Right ventricle myocardium superior (tissue), 1 donor: ENCODE results near the gene GXYLT2. TPM values are rescaled to one million over a fixed set of nuclear protein-coding genes. Genes with fewer than 3 reads are reported as not detected.
"Not testable (repeated sequence)": the region's sequence is repeated elsewhere in the genome, so short reads cannot be mapped to it uniquely, and the experiment has no call there.

Experiments
- ATAC-seq: fragments of 200-7000 bp; cut with Tn5 transposase; one replicate; pipeline ENCODE4 v1.9.1; 2020; ENCODE audit warnings: mild to moderate bottlenecking; ENCODE audit not compliant: poor library complexity
- DNase-seq: peaks from one replicate; pipeline ENCODE4 v3.0.0-alpha.2; 2020
- intact Hi-C: fragments of 100-400 bp; cut with DNase I; formaldehyde crosslinking; loops from one replicate; pipeline ENCODE4 v1.11.2; 2022
- total RNA-seq: library from RNA; stranded (reverse); fragmentation: NEBNext Ultra II Directional; extraction: Animal tissue kit (Norgen Biotek cat#: 25700); gene quantifications from one replicate; pipeline ENCODE4 v1.2.1, GENCODE V29; 2021
- donor health status: DM: no; HTN: yes; CAD: no; lungs with severe emphysema.

Gene GXYLT2
- total RNA-seq, 1 donor from 2014 or later, result 10.2 TPM

DNA sequence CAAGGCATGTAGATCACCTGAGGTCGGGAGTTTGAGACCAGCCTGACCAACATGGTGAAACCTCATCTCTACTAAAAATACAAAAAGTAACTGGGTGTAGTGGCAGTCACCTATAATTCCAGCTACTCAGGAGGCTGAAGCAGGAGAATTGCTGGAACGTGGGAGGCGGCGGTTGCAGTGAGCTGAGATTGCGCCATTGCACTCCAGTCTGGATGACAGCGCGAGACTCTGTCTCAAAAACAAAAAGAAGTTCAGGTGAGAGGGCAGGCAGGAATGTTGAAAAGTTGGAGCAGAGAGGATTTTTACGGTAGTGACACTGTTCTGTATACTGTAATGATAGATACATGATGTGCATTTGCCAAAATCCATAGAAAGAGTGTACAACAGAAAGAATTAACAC, 31.7 kb downstream of the GXYLT2 start:
- DNase-seq, result no peak
- intact Hi-C loops, result no loop called here
- ATAC-seq, result no peak

DNA sequence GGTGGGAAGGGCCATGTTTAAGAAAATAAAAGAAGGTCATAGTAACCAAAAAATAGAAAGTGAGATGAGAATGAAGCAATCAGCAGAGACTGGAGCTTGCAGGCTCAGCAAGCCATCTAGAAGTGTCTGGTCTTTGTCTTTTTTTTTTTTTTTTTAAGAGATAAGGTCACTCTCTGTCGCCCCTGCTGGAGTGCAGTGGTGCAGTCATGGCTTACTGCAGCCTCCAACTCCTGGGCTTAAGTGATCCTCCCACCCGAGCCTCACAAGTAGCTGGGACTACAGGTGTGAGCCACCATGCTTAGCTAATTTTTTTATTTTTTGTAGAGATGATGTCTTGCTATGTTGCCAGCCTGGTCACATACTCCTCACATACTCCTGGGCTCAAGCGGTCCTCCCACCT, 36.2 kb downstream of the GXYLT2 start:
- ATAC-seq (no peak), DNase-seq (no peak)
- intact Hi-C loops, result no loop called here

GRCh38 chr3:72928781-72929735, 41.2 kb downstream of the GXYLT2 start:
- intact Hi-C loops, ATAC-seq, DNase-seq: not testable (repeated sequence)

GRCh38 chr3:72930754-72931153, 42.9 kb downstream of the GXYLT2 start:
- DNase-seq, result no peak
- no peak for ATAC-seq
- intact Hi-C loops, result loop anchor here (10.0 kb wide), 2 partner anchors 64 to 154 kb away; partner anchors contain the start of gene PPP4R2

DNA sequence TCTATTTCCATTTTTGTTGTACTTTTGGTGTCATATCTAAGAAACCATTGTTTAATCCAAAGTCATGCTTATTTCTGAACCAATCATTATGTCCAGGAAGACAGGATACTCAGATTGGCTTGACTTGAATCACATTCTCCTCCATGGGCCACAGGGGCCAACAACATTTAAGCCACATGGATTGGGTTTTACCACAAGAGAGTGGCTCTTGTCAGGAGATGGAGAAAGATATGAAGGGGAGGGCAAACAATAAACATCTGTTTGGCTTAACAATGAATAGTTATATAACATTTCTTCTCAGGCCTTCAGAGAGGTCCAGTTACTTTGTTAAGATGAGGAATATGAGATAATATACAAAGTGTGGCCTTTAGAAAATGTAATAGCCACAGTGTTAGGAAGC, 44.6 kb downstream of the GXYLT2 start:
- ATAC-seq, result no peak
- no peak for DNase-seq
- intact Hi-C loops, result loop anchor here (10.0 kb wide), 2 partner anchors 62 to 152 kb away; partner anchors contain the start of gene PPP4R2

GRCh38 chr3:72938471-72939265, 50.8 kb downstream of the GXYLT2 start:
- no peak for DNase-seq
- peak; percentile 91 for ATAC-seq
- intact Hi-C loops, result loop anchor here (2.0 to 10.0 kb wide), 3 partner anchors 56 to 146 kb away; partner anchors contain the start of gene PPP4R2

DNA sequence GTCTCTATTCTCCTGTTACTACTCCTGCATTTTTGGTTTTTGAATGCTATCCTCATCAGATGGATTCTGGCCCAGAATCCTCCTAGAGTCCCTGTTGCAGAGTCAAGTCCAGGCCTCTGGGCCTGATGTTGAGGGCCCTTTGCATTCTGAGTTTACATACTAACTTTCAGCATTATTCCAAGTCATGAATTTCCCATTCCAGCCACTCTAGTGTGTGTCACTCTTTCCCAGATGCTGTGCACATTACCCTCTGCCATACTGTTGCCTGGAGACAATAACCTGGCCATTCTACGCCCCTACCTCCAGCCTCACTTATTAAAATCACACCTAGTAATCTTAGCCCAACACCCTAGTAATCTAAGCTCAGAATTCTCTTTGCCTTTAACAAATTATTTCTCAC, 53.4 kb downstream of the GXYLT2 start:
- DNase-seq, result no peak
- intact Hi-C loops, result no loop called here
- ATAC-seq, result no peak

GRCh38 chr3:72942427-72942826, 54.6 kb downstream of the GXYLT2 start:
- DNase-seq (no peak), ATAC-seq (no peak)
- intact Hi-C loops, result no loop called here

DNA sequence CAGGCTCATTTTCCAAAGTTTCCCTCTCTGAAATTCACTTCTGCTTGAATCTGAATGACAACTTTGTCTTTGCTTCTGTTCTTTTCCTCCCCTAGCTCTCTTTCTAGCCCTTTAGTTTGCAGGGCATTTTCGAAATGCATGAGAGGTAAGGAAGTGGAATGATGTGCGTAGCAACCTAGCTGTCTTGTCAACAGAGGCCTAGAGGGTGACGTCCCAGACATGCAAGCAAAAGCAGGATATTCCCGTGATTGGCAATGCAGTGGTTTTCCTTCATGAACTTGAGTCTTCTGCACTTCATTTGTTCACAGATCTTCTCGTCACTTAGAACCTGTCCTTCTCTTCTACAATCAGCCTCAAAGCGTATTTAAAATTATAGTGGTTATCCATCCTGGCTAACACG, 56.9 kb downstream of the GXYLT2 start:
- ATAC-seq (no peak), DNase-seq (no peak)
- intact Hi-C loops, result no loop called here

DNA sequence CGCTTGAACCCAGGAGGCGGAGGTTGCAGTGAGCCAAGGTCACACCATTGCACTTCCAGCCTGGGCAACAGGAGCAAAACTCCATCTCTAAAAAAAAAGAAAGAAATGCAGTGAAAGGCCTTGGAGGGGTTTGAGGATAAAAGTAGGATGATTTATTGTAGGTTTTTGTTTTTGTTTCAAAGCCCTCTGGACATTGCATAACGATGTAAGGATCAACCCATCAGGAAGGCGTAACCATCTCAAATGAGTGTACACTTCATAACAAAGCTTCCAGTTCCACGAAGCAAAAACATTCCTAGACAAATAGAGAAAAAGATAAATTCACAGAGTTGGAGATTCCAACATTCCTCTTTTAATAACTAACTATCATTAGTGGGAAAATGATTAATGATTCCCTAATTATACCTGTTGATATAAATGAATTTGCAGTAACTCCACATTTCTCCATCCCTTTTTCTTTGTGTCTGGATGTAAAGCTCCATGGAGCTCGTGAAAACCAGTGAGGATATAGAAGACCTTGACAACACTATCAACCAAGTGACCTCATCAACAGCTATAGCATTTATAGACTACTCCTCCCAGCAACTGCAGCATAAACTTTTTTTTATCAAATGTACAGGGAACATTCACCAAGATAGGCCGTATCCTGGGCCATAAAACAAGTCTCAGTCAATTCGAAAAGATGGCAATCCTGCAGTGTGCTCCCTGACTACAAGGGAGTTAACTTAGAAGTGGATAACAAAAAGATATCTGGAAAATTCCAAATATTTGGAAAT, 60.1 kb downstream of the GXYLT2 start:
- intact Hi-C loops, result no loop called here
- DNase-seq (no peak), ATAC-seq (no peak)

GRCh38 chr3:72949016-72949415, 61.2 kb downstream of the GXYLT2 start:
- intact Hi-C loops, result no loop called here
- ATAC-seq (peak; percentile 54), DNase-seq (no peak)

- intact Hi-C loops, result no loop called here
- no peak for DNase-seq
- ATAC-seq, result no peak
Measured at GRCh38 chr3:72950372-72950771, 62.5 kb downstream of the GXYLT2 start.

- DNase-seq, result no peak
- no peak for ATAC-seq
- intact Hi-C loops, result no loop called here
Measured at GRCh38 chr3:72950801-72951200, 63.0 kb downstream of the GXYLT2 start.

DNA sequence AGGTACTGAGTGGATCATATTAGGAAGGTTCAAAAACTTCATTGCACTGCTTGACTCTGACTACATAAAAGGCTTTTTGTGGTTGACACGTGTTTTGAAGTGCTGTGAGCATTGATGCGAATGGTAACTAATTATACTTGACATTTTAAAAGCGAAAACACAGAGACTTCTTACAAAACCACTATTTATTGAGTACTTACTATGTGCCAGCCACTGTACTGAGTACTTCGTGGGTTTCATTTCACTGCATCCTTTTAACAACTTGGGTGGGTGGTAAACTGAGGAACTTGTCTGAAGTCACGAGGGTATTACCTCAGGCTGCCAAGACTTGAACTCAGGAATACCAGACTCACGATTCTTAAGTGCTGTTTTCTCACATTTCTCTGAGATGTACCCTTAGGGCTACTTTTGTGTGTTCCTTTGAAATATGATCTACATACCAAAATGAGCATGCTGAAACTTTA, 63.4 kb downstream of the GXYLT2 start:
- ATAC-seq, result no peak
- intact Hi-C loops, result no loop called here
- no peak for DNase-seq

GRCh38 chr3:72953325-72953956, 65.6 kb downstream of the GXYLT2 start:
- DNase-seq (no peak), ATAC-seq (no peak)
- intact Hi-C loops, result no loop called here

- intact Hi-C loops, result no loop called here
- DNase-seq, result peak; percentile 51
- peak; percentile 32 for ATAC-seq
Measured at GRCh38 chr3:72957297-72957696, 69.5 kb downstream of the GXYLT2 start.

DNA sequence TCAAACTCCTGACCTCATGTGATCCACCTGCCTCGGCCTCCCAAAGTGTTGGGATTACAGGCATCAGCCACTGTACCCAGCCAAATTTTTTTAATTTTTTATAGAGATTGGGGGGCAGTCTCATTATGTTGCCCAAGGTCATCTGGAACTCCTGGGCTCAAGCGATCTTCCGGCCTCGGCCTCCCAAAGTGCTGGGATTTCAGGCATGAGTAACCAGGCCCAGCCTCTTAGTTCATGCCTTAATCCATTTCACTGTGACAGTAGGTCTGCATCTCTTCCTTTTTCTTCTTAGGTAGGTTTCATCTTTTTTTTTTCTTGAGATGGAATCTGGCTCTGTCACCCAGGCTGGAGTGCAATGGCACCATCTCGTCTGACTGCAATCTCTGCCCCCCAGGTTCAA, 71.5 kb downstream of the GXYLT2 start:
- DNase-seq (no peak), ATAC-seq (no peak)
- intact Hi-C loops, result no loop called here

GRCh38 chr3:72960812-72961518, 73.1 kb downstream of the GXYLT2 start:
- ATAC-seq, result peak; percentile 90
- intact Hi-C loops, result no loop called here
- DNase-seq, result peak; percentile 53
